ENCODE measurements around the gene CACNA2D2. TPM values are rescaled to one million over a fixed set of nuclear protein-coding genes. Genes with fewer than 3 reads are reported as not detected.

CACNA2D2 gene
- total and polyA plus RNA-seq, 4 donors: 28.2 to 111 (median 69.1) TPM

DNA sequence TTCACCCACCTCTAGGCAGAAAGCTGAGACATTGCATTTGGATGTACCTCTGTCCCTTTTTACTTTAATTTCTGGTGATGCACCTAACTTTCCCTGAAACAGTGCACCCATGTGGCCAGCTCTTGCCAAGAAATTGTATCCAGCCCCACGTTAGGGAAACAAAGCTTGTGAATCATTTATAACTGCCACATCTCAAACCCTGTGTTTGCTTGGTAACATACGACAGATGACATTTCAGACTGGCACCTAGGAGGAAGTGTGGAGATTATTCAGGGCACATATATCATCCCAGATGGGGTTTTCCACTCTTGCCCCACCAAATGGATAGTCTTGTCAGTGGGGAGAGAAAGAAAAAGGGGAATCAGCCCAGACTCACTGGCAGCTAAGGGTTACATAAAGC is 150.7 kb downstream of the CACNA2D2 start:
- DNase-seq (no peak), ATAC-seq (ENCODE audit: insufficient read depth, low FRiP score) (no peak)
- Histone ChIP-seq H3K4me3 (no peak overlapping the region), H3K27me3 (ENCODE audit: control insufficient read depth in 3 of 3, insufficient read depth in 3 of 3, low read length in 2 of 3) (no peaks in the 10 kb centered on the region), H3K9ac (ENCODE audit: insufficient read depth in 1 of 2, low read length in 2 of 2) (no peak overlapping the region), H3K36me3 (ENCODE audit: control insufficient read depth in 4 of 4, insufficient read depth in 4 of 4, low read length in 4 of 4) (peaks cover 9 to 38% (median 29%) of the 10 kb centered on the region in 4 donors), H3K27ac (ENCODE audit: low read depth in 1 of 2, low read length in 1 of 2) (no peak overlapping the region), H3K9me3 (ENCODE audit: control insufficient read depth in 4 of 4, insufficient read depth in 3 of 4, low read length in 3 of 4) (no peaks in the 10 kb centered on the region), H3K4me1 (ENCODE audit: control insufficient read depth in 5 of 5, insufficient read depth in 5 of 5, low read length in 5 of 5) (peaks cover 27 to 40% (median 30%) of the 10 kb centered on the region in 5 donors)
- 28 to 35% methylated on average over 2 of the region's 2 CpGs for WGBS, 2 donors
- TF ChIP-seq, protein P1, sequence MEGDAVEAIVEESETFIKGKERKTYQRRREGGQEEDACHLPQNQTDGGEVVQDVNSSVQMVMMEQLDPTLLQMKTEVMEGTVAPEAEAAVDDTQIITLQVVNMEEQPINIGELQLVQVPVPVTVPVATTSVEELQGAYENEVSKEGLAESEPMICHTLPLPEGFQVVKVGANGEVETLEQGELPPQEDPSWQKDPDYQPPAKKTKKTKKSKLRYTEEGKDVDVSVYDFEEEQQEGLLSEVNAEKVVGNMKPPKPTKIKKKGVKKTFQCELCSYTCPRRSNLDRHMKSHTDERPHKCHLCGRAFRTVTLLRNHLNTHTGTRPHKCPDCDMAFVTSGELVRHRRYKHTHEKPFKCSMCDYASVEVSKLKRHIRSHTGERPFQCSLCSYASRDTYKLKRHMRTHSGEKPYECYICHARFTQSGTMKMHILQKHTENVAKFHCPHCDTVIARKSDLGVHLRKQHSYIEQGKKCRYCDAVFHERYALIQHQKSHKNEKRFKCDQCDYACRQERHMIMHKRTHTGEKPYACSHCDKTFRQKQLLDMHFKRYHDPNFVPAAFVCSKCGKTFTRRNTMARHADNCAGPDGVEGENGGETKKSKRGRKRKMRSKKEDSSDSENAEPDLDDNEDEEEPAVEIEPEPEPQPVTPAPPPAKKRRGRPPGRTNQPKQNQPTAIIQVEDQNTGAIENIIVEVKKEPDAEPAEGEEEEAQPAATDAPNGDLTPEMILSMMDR (IDR thresholded peaks at IDR 0.05; ENCODE audit: control extremely low read depth, extremely low read depth): no peak

DNA sequence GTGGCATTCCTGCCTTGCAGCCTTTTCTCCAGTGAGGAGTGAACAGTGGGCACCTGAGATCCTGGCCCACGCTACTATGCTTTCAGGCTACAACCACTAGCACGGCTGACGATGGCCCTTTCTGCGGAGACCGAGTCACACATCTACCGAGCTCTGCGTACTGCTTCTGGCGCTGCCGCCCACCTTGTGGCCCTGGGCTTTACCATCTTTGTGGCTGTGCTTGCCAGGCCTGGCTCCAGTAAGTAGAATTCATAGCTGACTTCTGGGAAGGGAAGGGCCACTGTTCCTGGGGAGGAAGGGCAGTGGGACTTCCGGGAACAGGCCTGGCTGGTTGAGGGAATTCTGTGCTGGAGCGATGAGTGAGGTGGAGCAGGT is 152.1 kb downstream of the CACNA2D2 start:
- peaks cover 9 to 39% (median 27%) of the 10 kb centered on the region in 4 donors for H3K36me3 ChIP-seq (ENCODE audit: control insufficient read depth in 4 of 4, insufficient read depth in 4 of 4, low read length in 4 of 4)
- TF ChIP-seq, protein P1 (IDR thresholded peaks at IDR 0.05; ENCODE audit: control extremely low read depth, extremely low read depth): no peak
- peaks cover 15 to 29% (median 18%) of the 10 kb centered on the region in 5 donors for H3K4me1 ChIP-seq (ENCODE audit: control insufficient read depth in 5 of 5, insufficient read depth in 5 of 5, low read length in 5 of 5)
- peak overlapping the region; percentile 12 for H3K4me3 ChIP-seq
- no peaks in the 10 kb centered on the region for H3K9me3 ChIP-seq (ENCODE audit: control insufficient read depth in 4 of 4, insufficient read depth in 3 of 4, low read length in 3 of 4)
- no peak for DNase-seq
- peak overlapping the region in 1 of 2 donors; percentile 92 for H3K27ac ChIP-seq (ENCODE audit: low read depth in 1 of 2, low read length in 1 of 2)
- WGBS, 2 donors: 55 to 73% methylated on average over 11 of the region's 11 CpGs
- no peaks in the 10 kb centered on the region for H3K27me3 ChIP-seq (ENCODE audit: control insufficient read depth in 3 of 3, insufficient read depth in 3 of 3, low read length in 2 of 3)
- ATAC-seq (ENCODE audit: insufficient read depth, low FRiP score): no peak
- H3K9ac ChIP-seq (ENCODE audit: insufficient read depth in 1 of 2, low read length in 2 of 2): peak overlapping the region in 1 of 2 donors; percentile 47

DNA sequence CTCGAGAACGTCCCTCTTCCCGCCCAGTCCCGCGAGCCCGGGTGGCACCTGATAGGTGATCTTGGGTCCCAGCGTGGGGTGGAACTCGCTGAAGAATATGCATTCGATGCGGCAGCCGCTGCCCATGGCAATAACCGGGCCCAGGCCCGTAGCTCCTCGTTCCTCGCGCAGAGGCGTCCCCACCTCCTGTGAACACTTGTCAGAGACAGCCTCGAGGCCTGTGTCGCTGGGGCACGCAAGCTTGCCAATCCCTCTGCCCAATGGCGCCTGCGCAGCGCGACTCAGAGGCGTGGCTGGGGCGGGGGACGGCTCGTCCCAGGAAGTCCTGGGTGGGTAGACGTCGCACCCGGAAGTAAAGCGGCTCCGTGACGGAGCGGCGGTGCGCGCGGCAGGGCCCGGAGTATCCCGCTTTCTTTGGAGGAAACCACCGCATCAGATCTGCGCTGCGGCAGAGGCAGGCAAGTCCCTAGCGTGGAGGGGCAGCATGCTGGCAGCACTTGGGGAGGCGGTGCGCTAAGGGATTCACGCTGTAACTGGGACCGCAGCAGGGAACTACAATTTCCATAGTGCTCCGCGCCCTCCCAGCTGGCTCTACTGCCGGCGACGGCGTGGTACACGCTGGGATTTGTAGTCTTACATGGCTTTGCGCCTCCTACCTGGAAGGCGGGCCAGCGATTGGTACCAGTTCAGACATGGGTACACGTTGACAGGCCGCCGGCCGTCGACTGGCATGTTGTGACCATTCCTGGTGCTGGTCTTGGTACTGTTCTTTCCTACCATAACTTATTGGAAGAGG is 152.7 kb downstream of the CACNA2D2 start, which contains the start of the genes CYB561D2 and NPRL2:
Gene CYB561D2 (plus strand): TSS at position 336 of the 796 bp plus-strand sequence. CDS start 572 bp downstream, outside the sequence.
Gene NPRL2 (minus strand): TSS at position 249 of the 796 bp plus-strand sequence. CDS start 123 bp downstream, at position 126.
- Histone ChIP-seq H3K27ac (ENCODE audit: low read depth in 1 of 2, low read length in 1 of 2) (peak within 1 kb of the TSS; percentile 90 to 92), H3K9ac (ENCODE audit: insufficient read depth in 1 of 2, low read length in 2 of 2) (peak within 1 kb of the TSS; percentile 53 to 76), H3K4me1 (ENCODE audit: control insufficient read depth in 5 of 5, insufficient read depth in 5 of 5, low read length in 5 of 5) (peaks cover 9 to 26% (median 13%) of the 10 kb centered on the region in 5 donors), H3K4me3 (peak within 1 kb of the TSS; percentile 63), H3K36me3 (ENCODE audit: control insufficient read depth in 4 of 4, insufficient read depth in 4 of 4, low read length in 4 of 4) (peaks cover 9 to 33% (median 24%) of the 10 kb centered on the region in 4 donors), H3K27me3 (ENCODE audit: control insufficient read depth in 3 of 3, insufficient read depth in 3 of 3, low read length in 2 of 3) (no peaks in the 10 kb centered on the region), H3K9me3 (ENCODE audit: control insufficient read depth in 4 of 4, insufficient read depth in 3 of 4, low read length in 3 of 4) (no peaks in the 10 kb centered on the region)
- WGBS, 2 donors: 0 to 1% methylated on average over 64 of the region's 64 CpGs
- peak; percentile 93 for ATAC-seq (ENCODE audit: insufficient read depth, low FRiP score)
- TF ChIP-seq, protein P1 (IDR thresholded peaks at IDR 0.05; ENCODE audit: control extremely low read depth, extremely low read depth): no peak
- peak; percentile 96 for DNase-seq

Data from lung (tissue), 12 donors.